Neural cell (in vitro differentiated cells): ENCODE results near the gene ZG16B. TPM values are rescaled to one million over a fixed set of nuclear protein-coding genes. Genes with fewer than 3 reads are reported as not detected.

Source experiments
- H2AFZ ChIP-seq: fragments of 200-600, 300-800 bp; sonication (generic), shearing (Covaris generic); 2 replicates; pipeline ENCODE4 v1.6.0; 2014; ENCODE audit warnings: low read depth, mild to moderate bottlenecking, antibody characterized with exemption, low read length, moderate library complexity
- H3F3A ChIP-seq: fragments of 200-600 bp; shearing (Covaris generic); 2 replicates; pipeline ENCODE4 v1.6.1; 2016; ENCODE audit warnings: mild to moderate bottlenecking, moderate library complexity, mixed read lengths, antibody characterized with exemption, low read length; ENCODE audit not compliant: insufficient read depth, poor library complexity, severe bottlenecking
- H3K27ac ChIP-seq: fragments of 200-600, 300-800 bp; sonication (generic), shearing (Covaris generic); 2 replicates; pipeline ENCODE4 v1.5.1; 2014; ENCODE audit warnings: mild to moderate bottlenecking, low read length, moderate library complexity
- H3K27me3 ChIP-seq: fragments of 300-800, 200-600 bp; sonication (generic), shearing (Covaris generic); 2 replicates; pipeline ENCODE4 v1.6.0; 2014; ENCODE audit warnings: mild to moderate bottlenecking, low read depth, low read length, moderate library complexity; ENCODE audit not compliant: insufficient read depth
- H3K36me3 ChIP-seq: fragments of 300-800, 200-600 bp; sonication (generic), shearing (Covaris generic); 2 replicates; pipeline ENCODE4 v1.5.1; 2014; ENCODE audit warnings: mild to moderate bottlenecking, antibody characterized with exemption, low read length, moderate library complexity; ENCODE audit not compliant: insufficient read depth
- H3K4me2 ChIP-seq: fragments of 300-800, 200-600 bp; sonication (generic), shearing (Covaris generic); 2 replicates; pipeline ENCODE4 v1.6.0; 2014; ENCODE audit warnings: mild to moderate bottlenecking, low read length
- H3K4me3 ChIP-seq: fragments of 300-800, 200-600 bp; sonication (generic), shearing (Covaris generic); 2 replicates; pipeline ENCODE4 v1.5.1; 2014; ENCODE audit warnings: mild to moderate bottlenecking, low read length, moderate library complexity
- H3K79me2 ChIP-seq: fragments of 200-600 bp; shearing (Covaris generic); replicated peaks from 2 replicates; pipeline ENCODE4 v1.6.0; 2014; ENCODE audit warnings: mild to moderate bottlenecking, low read length, moderate library complexity; ENCODE audit not compliant: insufficient read depth
- H3K9ac ChIP-seq: fragments of 300-800, 200-600 bp; sonication (generic), shearing (Covaris generic); 2 replicates; pipeline ENCODE4 v1.6.1; 2016; ENCODE audit warnings: mild to moderate bottlenecking, low read length, mixed read lengths
- H3K9me2 ChIP-seq: fragments of 200-600 bp; shearing (Covaris generic); 2 replicates; pipeline ENCODE4 v1.6.1; 2016; ENCODE audit warnings: mild to moderate bottlenecking, low read length, mixed read lengths; ENCODE audit not compliant: insufficient read depth
- H3K9me3 ChIP-seq: fragments of 200-600, 300-800 bp; sonication (generic), shearing (Covaris generic); 2 replicates; pipeline ENCODE4 v1.6.1; 2016; ENCODE audit warnings: mild to moderate bottlenecking, mixed run types, low read length, moderate library complexity, mixed read lengths
- H4K20me1 ChIP-seq: fragments of 200-600 bp; shearing (Covaris generic); 2 replicates; pipeline ENCODE4 v1.6.1; 2016; ENCODE audit warnings: mild to moderate bottlenecking, mixed run types; ENCODE audit not compliant: insufficient read depth
- CTCF ChIP-seq: fragments of 450-650 bp; IDR thresholded peaks from 2 replicates; pipeline ENCODE4 v1.5.1; 2014; ENCODE audit warnings: antibody characterized with exemption, mild to moderate bottlenecking, moderate library complexity; ENCODE audit not compliant: poor library complexity, severe bottlenecking
- EP300 ChIP-seq: fragments of 450-650 bp; conservative IDR thresholded peaks from 2 replicates; pipeline ENCODE4 v1.6.1; 2014; ENCODE audit warnings: antibody characterized with exemption, mild to moderate bottlenecking, moderate library complexity; ENCODE audit not compliant: poor library complexity, severe bottlenecking
- EZH2 ChIP-seq: fragments of 200-600, 300-800 bp; shearing (Covaris generic), sonication (generic); IDR thresholded peaks from 2 replicates; pipeline ENCODE4 v1.6.1; 2014; ENCODE audit warnings: antibody characterized with exemption, low read length, borderline replicate concordance, mild to moderate bottlenecking; ENCODE audit not compliant: insufficient read depth, poor library complexity, severe bottlenecking
- MXI1 ChIP-seq: fragments of 450-650 bp; conservative IDR thresholded peaks from 2 replicates; pipeline ENCODE4 v1.6.1; 2014; ENCODE audit warnings: antibody characterized with exemption, mild to moderate bottlenecking; ENCODE audit not compliant: poor library complexity, severe bottlenecking
- POLR2AphosphoS5 ChIP-seq: IDR thresholded peaks from 2 replicates; pipeline ENCODE4 v1.6.1; 2012
- RAD21 ChIP-seq: fragments of 450-650 bp; conservative IDR thresholded peaks from 2 replicates; pipeline ENCODE4 v1.6.1; 2014; ENCODE audit warnings: antibody characterized with exemption, mild to moderate bottlenecking, moderate library complexity
- REST ChIP-seq: IDR thresholded peaks from 2 replicates; pipeline ENCODE4 v1.6.1; 2012; ENCODE audit warnings: borderline replicate concordance
- polyA plus RNA-seq: library from polyadenylated mRNA; depleted of rRNA; stranded (reverse); fragments of >200 nt; gene quantifications from 2 replicates; pipeline ENCODE4 v1.2.3, GENCODE V29; 2014

ZG16B gene
- polyA plus RNA-seq, 1 donor from 2014 or later: not detected

GRCh38 chr16:2846511-2847310 is 16.6 kb downstream of the ZG16B start:
- Histone ChIP-seq H3K9ac (no peak overlapping the region), H3K27ac (no peak overlapping the region), H3K4me3 (no peak overlapping the region), H2AFZ (no peak overlapping the region), H3K4me2 (no peak overlapping the region), H3K9me2 (no peaks in the 10 kb centered on the region), H4K20me1 (no peaks in the 10 kb centered on the region), H3K79me2 (no peaks in the 10 kb centered on the region), H3K36me3 (no peaks in the 10 kb centered on the region), H3K27me3 (no peaks in the 10 kb centered on the region), H3K9me3 (no peaks in the 10 kb centered on the region), H3F3A (no peaks in the 10 kb centered on the region)
- TF ChIP-seq EP300 (no peak), REST (no peak), RAD21 (no peak), MXI1 (no peak), POLR2AphosphoS5 (no peak), CTCF (no peak), EZH2 (no peak)

GRCh38 chr16:2848933-2849725 is 19.0 kb downstream of the ZG16B start:
- Histone ChIP-seq H3K36me3 (no peaks in the 10 kb centered on the region), H4K20me1 (no peaks in the 10 kb centered on the region), H3K9me3 (no peaks in the 10 kb centered on the region), H3K27ac (no peak overlapping the region), H3K4me2 (no peak overlapping the region), H2AFZ (no peak overlapping the region), H3K4me3 (no peak overlapping the region), H3K9me2 (no peaks in the 10 kb centered on the region), H3K9ac (no peak overlapping the region), H3F3A (no peaks in the 10 kb centered on the region), H3K79me2 (no peaks in the 10 kb centered on the region), H3K27me3 (no peaks in the 10 kb centered on the region)
- TF ChIP-seq RAD21 (no peak), CTCF (no peak)
